ENCODE measurements around the gene KRTAP13-1. TPM values are rescaled to one million over a fixed set of nuclear protein-coding genes. Genes with fewer than 3 reads are reported as not detected.

Gene KRTAP13-1
- total and polyA plus RNA-seq, 2 of the 8 experiments (the other 6 are each of a cell fraction or from before 2014, with no cell fraction given): not detected

- no peaks in the 10 kb centered on the region for H3K23me2 ChIP-seq (ENCODE audit: low read depth, low read length)
- no peak overlapping the region for H2BK120ac ChIP-seq (replicated peaks; ENCODE audit: low read depth, low read length)
- no peaks in the 10 kb centered on the region for H3K4me1 ChIP-seq (replicated peaks in 1 of 4; ENCODE audit: control insufficient read depth in 3 of 4, insufficient read depth in 4 of 4, low read length in 3 of 4)
- H3K23ac ChIP-seq (ENCODE audit: insufficient read length): no peak overlapping the region
- no peak overlapping the region for H3K14ac ChIP-seq (ENCODE audit: insufficient read length)
- no peak overlapping the region for H3K27ac ChIP-seq (ENCODE audit: low read depth, low read length)
- H2BK5ac ChIP-seq (ENCODE audit: low read depth, low read length): no peak overlapping the region
- DNase-seq (ENCODE audit: low read depth in 1 of 2, low spot score in 2 of 2) (no peak), FAIRE-seq (peak; percentile 39)
- POLR2A ChIA-PET (ENCODE audit: partially characterized antibody): no interaction called here
- no peak overlapping the region for H2AFZ ChIP-seq (ENCODE audit: low read length)
- H3K4me3 ChIP-seq (ENCODE audit: extremely low read depth in 1 of 4, insufficient read depth in 2 of 4, low read depth in 3 of 4, low read length in 4 of 4): no peak overlapping the region
- H2AK5ac ChIP-seq (ENCODE audit: low read depth, low read length): no peak overlapping the region
- H4K20me1 ChIP-seq (replicated peaks in 1 of 2; ENCODE audit: control insufficient read depth in 1 of 2, insufficient read depth in 2 of 2, low read length in 2 of 2): no peaks in the 10 kb centered on the region
- peaks cover 5 to 21% of the 10 kb centered on the region in 2 experiments for H3K9me3 ChIP-seq (ENCODE audit: insufficient read depth in 2 of 2, low read depth in 1 of 2, low read length in 1 of 2)
- H3K79me2 ChIP-seq (ENCODE audit: control insufficient read depth in 1 of 2, insufficient read depth in 2 of 2, low read length in 2 of 2): no peaks in the 10 kb centered on the region
- H4K5ac ChIP-seq (ENCODE audit: insufficient read length, low read depth, low read length): no peak overlapping the region
- WGBS, 2 experiments (ENCODE audit: extremely low coverage in 1 of 2, insufficient coverage in 1 of 2, insufficient read length in 1 of 2, insufficient replicate concordance in 2 of 2, low coverage in 1 of 2, low lambda C conversion rate in 2 of 2, missing lambda C conversion rate in 1 of 2): 90% methylated on average over 5 of the region's 5 CpGs; no CpG with 5 or more reads in 1 of the 2 experiments
- H3K9ac ChIP-seq (replicated peaks in 1 of 4; ENCODE audit: extremely low read depth in 1 of 4, low read depth in 3 of 4, low read length in 3 of 4): no peak overlapping the region
- no peak overlapping the region for H3K18ac ChIP-seq (ENCODE audit: extremely low read depth, low read length)
- no peak overlapping the region for H2BK20ac ChIP-seq (ENCODE audit: low read length)
- 0 out of 8 replicates have a peak, but pooled peaks cover 0 to 2% (median 0%) of the 10 kb centered on the region in 4 experiments for H3K36me3 ChIP-seq (ENCODE audit: control insufficient read depth in 2 of 4, insufficient read depth in 4 of 4, low read length in 3 of 4)
- no peaks in the 10 kb centered on the region for H3K27me3 ChIP-seq (replicated peaks in 1 of 4; ENCODE audit: control insufficient read depth in 3 of 4, extremely low read depth in 1 of 4, insufficient read depth in 3 of 4, low read length in 3 of 4)
- H3K79me1 ChIP-seq (ENCODE audit: low read depth, low read length): no peaks in the 10 kb centered on the region
- no peak overlapping the region for H4K8ac ChIP-seq (ENCODE audit: extremely low read depth, insufficient read depth, low read length)
- no peak for TF ChIP-seq KDM4A (IDR thresholded peaks at IDR 0.05; ENCODE audit: low read depth, low read length, severe bottlenecking)
- no peak for TF ChIP-seq E2F6 (IDR thresholded peaks at IDR 0.05)
- TF ChIP-seq FOSL1 (IDR thresholded peaks at IDR 0.05; ENCODE audit: insufficient read depth, low read depth, low read length): no peak
- no peak for TF ChIP-seq TEAD4 (IDR thresholded peaks at IDR 0.05; ENCODE audit: low read depth, low read length)
- TF ChIP-seq SIN3A (conservative IDR thresholded peaks at IDR 0.05 in 1 of 2, IDR thresholded peaks at IDR 0.05 in 1 of 2; ENCODE audit: low read depth in 1 of 2, low read length in 2 of 2): no peak
- no peak for TF ChIP-seq SP4 (IDR thresholded peaks at IDR 0.05; ENCODE audit: low read length)
- TF ChIP-seq POLR2A (IDR thresholded peaks at IDR 0.05; ENCODE audit: control extremely low read depth in 1 of 2, low read depth in 2 of 2, low read length in 2 of 2): no peak
- no peak for TF ChIP-seq GTF2F1 (IDR thresholded peaks at IDR 0.05; ENCODE audit: borderline replicate concordance, low read depth, low read length)
- no peak for TF ChIP-seq EZH2 (IDR thresholded peaks at IDR 0.05; ENCODE audit: low read depth, low read length, severe bottlenecking)
- no peak for TF ChIP-seq SIX5 (IDR thresholded peaks at IDR 0.05; ENCODE audit: low read depth, low read length)
- no peak for TF ChIP-seq BCL11A (IDR thresholded peaks at IDR 0.05; ENCODE audit: low read depth in 2 of 2, low read length in 2 of 2)
- no peak for TF ChIP-seq SIRT6 (IDR thresholded peaks at IDR 0.05; ENCODE audit: low read length)
- no peak overlapping the region for H2BK15ac ChIP-seq (ENCODE audit: low read length)
- H2BK12ac ChIP-seq (ENCODE audit: low read depth, low read length): no peak overlapping the region
- CTCF ChIA-PET (ENCODE audit: partially characterized antibody): no interaction called here
- no peak overlapping the region for H3K56ac ChIP-seq (replicated peaks; ENCODE audit: insufficient read length, low read depth, low read length)
- no peak overlapping the region for H3K4me2 ChIP-seq (ENCODE audit: insufficient read depth in 1 of 2, low read depth in 2 of 2, low read length in 2 of 2)
- H3K4ac ChIP-seq (replicated peaks; ENCODE audit: insufficient read length, low read depth, low read length): no peak overlapping the region
- no peak overlapping the region for H4K91ac ChIP-seq (replicated peaks; ENCODE audit: insufficient read length, low read length)
Measured at GRCh38 chr21:30415993-30416392, 20.2 kb downstream of the KRTAP13-1 start.
